HG03565 (cell line): ENCODE data around the gene SARS2.

Source experiments
- ATAC-seq: cut with Tn5 transposase; IDR thresholded peaks from one replicate; pipeline ENCODE4 v1.9.1; 2021; ENCODE audit warnings: mild to moderate bottlenecking, moderate library complexity; ENCODE audit not compliant: unreplicated experiment

The SARS2 gene

GRCh38 chr19:38919837-38920601, 10.5 kb downstream of the SARS2 start:
- no peak for ATAC-seq

- no peak for ATAC-seq
Measured at GRCh38 chr19:38918526-38918925, 12.0 kb downstream of the SARS2 start.

GRCh38 chr19:38917921-38918491, 12.6 kb downstream of the SARS2 start:
- ATAC-seq, result no peak

- no peak for ATAC-seq
Measured at GRCh38 chr19:38917516-38917915, 13.0 kb downstream of the SARS2 start.

- ATAC-seq, result no peak
Measured at GRCh38 chr19:38915329-38916321, 14.9 kb downstream of the SARS2 start.

GRCh38 chr19:38913958-38914357, 16.6 kb downstream of the SARS2 start:
- ATAC-seq, result no peak

- ATAC-seq, result no peak
Measured at GRCh38 chr19:38912600-38913514, 17.7 kb downstream of the SARS2 start.

GRCh38 chr19:38911388-38912001, 19.1 kb downstream of the SARS2 start:
- ATAC-seq, result no peak

- ATAC-seq, result no peak
Measured at GRCh38 chr19:38910488-38910887, 20.1 kb downstream of the SARS2 start.

- no peak for ATAC-seq
Measured at GRCh38 chr19:38908911-38909310, 21.7 kb downstream of the SARS2 start.

- no peak for ATAC-seq
Measured at GRCh38 chr19:38907670-38908069, 22.9 kb downstream of the SARS2 start.

GRCh38 chr19:38907227-38907626, 23.3 kb downstream of the SARS2 start:
- ATAC-seq, result no peak

- ATAC-seq, result no peak
Measured at GRCh38 chr19:38905620-38906019, 24.9 kb downstream of the SARS2 start.

- no peak for ATAC-seq
Measured at GRCh38 chr19:38904581-38905539, 25.7 kb downstream of the SARS2 start.

GRCh38 chr19:38901683-38902082, 28.9 kb downstream of the SARS2 start:
- ATAC-seq, result no peak

GRCh38 chr19:38900743-38901190, 29.8 kb downstream of the SARS2 start:
- no peak for ATAC-seq

GRCh38 chr19:38900202-38900629, 30.3 kb downstream of the SARS2 start:
- no peak for ATAC-seq

- ATAC-seq, result peak; percentile 87
Measured at GRCh38 chr19:38899447-38900201, 30.9 kb downstream of the SARS2 start, which contains the start of the genes NFKBIB and SIRT2. Gene NFKBIB (plus strand): TSS chr19:38899969. CDS start chr19:38900033, 64 bp downstream. Gene SIRT2 (minus strand): TSS chr19:38899618. CDS start chr19:38899521, 97 bp downstream.
